Skin epidermis (tissue), 12 donors: Measurements from ENCODE around the gene ST3GAL4.
"Not testable (repeated sequence)": the region's sequence is repeated elsewhere in the genome, so short reads cannot be mapped to it uniquely, and the experiment has no call there.

ENCODE experiments used
- H3K27ac ChIP-seq, 21 experiments: fragments of 200-600 bp; sonication (generic) in 11 of 21; one replicate each; pipeline ENCODE4 v1.5.0; 2020; ENCODE audit warnings: mild to moderate bottlenecking in 3 of 21, inconsistent platforms in 2 of 21, moderate library complexity in 2 of 21
- H3K4me3 ChIP-seq, 7 experiments: fragments of 200-600 bp; sonication (generic) in 2 of 7; one replicate each; pipeline ENCODE4 v1.5.0; 2020; ENCODE audit warnings: inconsistent platforms in 2 of 7, mild to moderate bottlenecking in 2 of 7, moderate library complexity in 1 of 7

The ST3GAL4 gene

GRCh38 chr11:126357969-126358762 is 2.7 kb downstream of the ST3GAL4 start:
- H3K27ac ChIP-seq = peak overlapping the region in 18 of 21 experiments; percentile 3 to 96 (median 77)

GRCh38 chr11:126358763-126359160 is 3.3 kb downstream of the ST3GAL4 start:
- H3K4me3 ChIP-seq = no peak overlapping the region
- peak overlapping the region in 11 of 21 experiments; percentile 3 to 89 (median 55) for H3K27ac ChIP-seq

More at GRCh38 chr11:126357969-126358762, 2.7 kb downstream of the ST3GAL4 start:
- H3K4me3 ChIP-seq = peak overlapping the region in 4 of 7 experiments; percentile 10 to 66 (median 29)

DNA sequence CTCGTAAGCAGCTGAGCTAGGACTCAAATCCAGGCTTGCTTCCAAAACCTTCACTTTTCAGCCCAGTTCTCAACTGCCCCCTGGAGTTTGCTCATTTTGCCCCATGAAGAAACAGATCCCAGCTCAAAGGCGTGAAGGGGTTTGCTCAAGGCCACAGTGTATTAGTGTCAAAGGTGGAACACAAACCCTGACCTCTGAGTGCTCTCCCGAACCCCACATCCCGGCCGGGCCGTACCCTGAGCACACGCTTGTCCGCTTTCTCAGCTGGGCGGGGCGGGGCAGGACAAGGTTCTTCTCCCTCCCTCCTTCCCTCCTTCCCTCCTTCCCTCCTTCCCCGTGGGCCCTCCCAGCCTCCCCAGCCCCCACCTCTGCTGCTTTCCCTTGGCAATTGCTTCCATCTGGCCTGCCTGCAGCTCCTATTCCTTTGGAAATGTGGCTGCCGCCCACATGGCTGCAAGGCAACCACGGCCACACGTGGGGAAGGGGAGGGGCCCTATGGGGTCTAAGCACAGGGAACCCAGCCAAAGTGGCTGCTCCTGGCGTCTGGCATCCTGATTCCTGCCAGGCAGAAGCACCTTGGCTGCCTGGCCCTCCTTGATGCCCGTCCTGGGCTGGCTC is 4.1 kb downstream of the ST3GAL4 start:
- no peak overlapping the region for H3K4me3 ChIP-seq
- H3K27ac ChIP-seq = peak overlapping the region in 16 of 21 experiments; percentile 4 to 88 (median 38)

DNA sequence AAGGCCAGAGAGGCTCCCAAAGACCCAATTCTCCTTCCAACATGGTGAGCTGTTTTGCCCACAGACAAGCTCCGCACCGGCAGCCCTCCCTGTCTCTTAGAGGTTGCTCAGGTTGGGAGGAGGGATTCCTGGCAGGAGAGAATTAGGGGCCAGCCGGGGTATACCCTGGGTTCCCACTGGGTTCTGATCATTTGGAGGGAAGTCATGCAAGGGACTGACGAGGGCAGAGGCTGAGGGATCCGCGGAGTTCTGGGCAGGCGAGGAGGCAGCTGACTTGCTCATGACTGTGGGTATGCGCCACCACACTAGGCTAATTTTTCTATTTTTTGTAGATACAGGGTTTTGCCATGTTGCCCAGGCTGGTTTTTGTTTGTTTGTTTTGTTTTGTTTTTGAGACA is 4.6 kb downstream of the ST3GAL4 start:
- H3K27ac ChIP-seq = peak overlapping the region in 15 of 21 experiments; percentile 4 to 88 (median 39)
- no peak overlapping the region for H3K4me3 ChIP-seq

DNA sequence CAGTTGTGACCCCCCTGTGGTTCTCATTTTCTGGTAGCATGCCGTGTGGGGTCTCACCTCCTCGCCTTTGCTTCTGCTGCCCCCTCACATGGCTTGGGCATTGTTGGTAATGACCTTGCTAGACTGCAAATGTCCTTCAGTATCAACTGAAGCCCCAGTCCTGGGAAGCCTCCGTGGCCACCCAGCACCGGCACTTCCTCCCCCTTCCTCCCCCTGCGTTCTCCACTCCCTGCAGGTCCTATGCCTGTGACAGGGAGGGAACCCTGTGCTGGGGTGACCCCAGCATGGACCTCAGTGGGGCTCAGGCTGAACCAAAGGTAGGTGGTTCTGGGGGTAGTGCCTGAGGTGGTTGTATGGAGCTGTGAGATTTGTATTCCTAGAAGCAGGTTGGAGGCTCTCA is 5.9 kb downstream of the ST3GAL4 start:
- peak overlapping the region in 2 of 21 experiments; percentile 1 to 88 for H3K27ac ChIP-seq
- H3K4me3 ChIP-seq = no peak overlapping the region

- no peak overlapping the region for H3K4me3 ChIP-seq
- peak overlapping the region in 7 of 21 experiments; percentile 31 to 73 (median 47) for H3K27ac ChIP-seq
Measured at GRCh38 chr11:126362879-126363655, 7.6 kb downstream of the ST3GAL4 start.

DNA sequence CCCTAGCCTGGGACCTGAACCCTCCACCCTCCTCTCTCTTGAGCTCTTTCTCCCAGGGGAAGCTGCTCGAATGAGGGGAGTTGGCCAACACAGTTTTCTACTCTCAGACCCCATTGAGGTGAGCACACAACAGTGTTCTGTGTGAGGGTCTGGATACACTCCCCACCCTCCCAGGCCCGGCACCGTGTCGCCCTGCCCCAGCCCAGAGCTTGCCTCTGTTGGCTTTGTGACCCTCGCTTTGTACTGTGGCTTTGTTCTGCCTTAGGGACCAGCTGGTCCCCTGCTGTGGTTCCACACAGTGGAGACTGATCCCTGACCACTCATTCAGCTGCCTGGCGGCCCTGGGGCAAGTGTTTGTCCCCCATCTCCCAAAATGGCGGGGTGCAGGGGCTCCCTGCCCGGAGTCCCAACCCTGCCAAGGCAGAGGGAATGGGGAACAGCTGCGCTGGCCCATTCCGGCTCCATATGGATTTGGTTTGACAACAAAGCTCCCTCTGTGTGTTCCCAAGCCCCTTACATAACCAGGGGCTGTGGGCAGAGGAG is 8.3 kb downstream of the ST3GAL4 start:
- peak overlapping the region in 7 of 21 experiments; percentile 25 to 73 (median 46) for H3K27ac ChIP-seq
- no peak overlapping the region for H3K4me3 ChIP-seq

DNA sequence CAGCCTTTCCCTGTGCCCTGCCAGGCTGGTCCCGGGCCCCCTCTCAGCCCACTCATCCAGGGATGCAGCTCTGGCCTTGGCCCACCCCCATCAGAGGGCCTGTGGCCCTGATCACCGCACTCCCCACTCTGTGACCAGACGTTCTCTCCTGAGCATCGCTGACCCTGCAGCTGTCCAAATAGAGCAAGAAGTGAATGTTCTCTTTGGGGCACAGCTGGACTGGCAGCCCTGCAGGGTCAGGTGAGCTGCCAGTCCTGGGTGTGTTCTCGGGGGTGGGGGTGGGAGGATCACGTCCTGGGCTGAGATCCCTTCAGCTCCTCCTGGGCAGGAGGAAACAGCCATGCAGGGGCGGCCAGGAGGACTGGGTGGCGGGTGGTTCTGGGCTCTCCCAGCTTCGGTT is 9.2 kb downstream of the ST3GAL4 start:
- not testable (repeated sequence) for H3K4me3 ChIP-seq

DNA sequence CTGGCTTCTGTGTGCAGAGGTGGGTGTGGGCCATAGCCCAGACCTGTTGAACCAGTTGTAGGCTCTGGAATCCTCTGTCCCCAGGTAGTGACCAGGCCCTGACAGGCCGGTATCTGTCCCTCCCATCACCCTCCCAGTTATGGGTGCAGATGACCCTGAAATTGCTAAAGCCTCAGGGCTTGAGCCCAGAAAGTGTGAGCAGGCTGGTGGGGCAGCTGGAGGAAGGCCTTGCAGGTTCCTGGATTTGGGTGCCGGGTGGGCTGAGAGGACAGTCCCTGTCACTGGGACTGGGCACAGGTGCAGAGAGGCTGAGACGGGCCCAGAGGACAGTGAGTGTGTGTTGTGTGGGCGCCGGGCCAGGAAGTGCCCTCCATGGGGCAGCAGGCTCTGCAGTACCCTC is 10.0 kb downstream of the ST3GAL4 start:
- H3K4me3 ChIP-seq, H3K27ac ChIP-seq: not testable (repeated sequence)

More for the DNA sequence above, 9.2 kb downstream of the ST3GAL4 start:
- peak overlapping the region in 1 of 21 experiments; percentile 33 for H3K27ac ChIP-seq

- Histone ChIP-seq H3K4me3 (no peak overlapping the region), H3K27ac (peak overlapping the region in 7 of 21 experiments; percentile 7 to 71 (median 30))
Measured at GRCh38 chr11:126366064-126366822, 10.8 kb downstream of the ST3GAL4 start.

DNA sequence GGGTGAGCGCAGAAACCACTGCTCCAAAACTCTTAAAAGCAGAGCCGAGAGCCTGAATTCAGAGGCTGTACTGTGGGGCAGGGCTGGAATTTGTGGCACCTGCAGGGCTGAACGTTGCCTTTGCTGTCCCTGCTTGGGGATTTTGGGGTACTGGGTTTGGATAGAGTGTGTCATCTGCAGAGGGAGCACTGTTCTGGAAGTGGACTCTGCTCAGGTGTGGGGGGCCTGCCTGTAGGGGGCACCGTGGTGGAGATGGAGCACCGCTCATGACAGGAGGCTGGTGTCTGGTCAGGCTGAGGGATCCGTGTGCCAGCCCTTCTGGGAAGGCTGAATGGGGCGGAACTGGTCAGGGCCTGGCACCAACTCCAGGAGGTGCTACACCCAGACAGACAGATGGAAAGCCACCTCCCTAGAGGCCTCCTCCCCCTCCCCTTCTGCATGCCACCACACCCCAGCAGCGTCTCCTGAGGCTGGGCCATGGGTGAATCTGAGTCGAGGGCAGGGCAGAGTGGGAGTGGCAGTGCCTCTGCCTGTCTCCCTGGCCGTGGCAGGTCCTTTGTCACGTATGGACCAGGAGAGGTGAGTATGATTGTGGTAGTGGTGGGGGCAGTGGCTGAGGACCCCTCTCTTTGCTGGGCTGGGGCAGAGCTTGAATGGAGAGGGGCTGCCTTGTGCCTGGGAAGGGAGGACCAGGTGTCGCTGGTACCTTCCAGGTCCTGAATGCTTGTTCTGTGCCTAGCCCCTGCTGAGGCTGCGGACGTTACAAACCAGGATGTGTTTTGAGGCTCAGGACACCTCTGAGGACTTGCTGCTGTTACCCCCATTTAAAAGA is 11.6 kb downstream of the ST3GAL4 start:
- H3K4me3 ChIP-seq = not testable (repeated sequence)
- H3K27ac ChIP-seq = peak overlapping the region in 7 of 21 experiments; percentile 7 to 71 (median 47)

DNA sequence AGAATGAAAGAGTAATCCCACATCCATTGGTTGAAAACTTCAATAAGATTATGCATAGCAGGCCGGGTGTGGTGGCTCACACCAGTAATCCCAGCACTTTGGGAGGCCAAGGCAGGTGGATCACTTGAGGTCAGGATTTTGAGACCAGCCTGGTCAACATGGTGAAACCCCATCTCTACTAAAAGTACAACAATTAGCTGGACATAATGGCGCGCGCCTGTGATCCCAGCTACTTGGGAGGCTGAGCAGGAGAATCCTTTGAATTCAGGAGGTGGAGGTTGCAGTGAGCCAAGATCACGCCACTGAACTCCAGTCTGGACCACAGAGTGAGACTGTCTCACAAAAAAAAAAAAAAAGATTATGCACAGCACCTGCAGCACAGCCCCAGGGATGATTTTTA is 12.3 kb downstream of the ST3GAL4 start:
- peak overlapping the region in 1 of 21 experiments; percentile 5 for H3K27ac ChIP-seq
- H3K4me3 ChIP-seq = not testable (repeated sequence)

DNA sequence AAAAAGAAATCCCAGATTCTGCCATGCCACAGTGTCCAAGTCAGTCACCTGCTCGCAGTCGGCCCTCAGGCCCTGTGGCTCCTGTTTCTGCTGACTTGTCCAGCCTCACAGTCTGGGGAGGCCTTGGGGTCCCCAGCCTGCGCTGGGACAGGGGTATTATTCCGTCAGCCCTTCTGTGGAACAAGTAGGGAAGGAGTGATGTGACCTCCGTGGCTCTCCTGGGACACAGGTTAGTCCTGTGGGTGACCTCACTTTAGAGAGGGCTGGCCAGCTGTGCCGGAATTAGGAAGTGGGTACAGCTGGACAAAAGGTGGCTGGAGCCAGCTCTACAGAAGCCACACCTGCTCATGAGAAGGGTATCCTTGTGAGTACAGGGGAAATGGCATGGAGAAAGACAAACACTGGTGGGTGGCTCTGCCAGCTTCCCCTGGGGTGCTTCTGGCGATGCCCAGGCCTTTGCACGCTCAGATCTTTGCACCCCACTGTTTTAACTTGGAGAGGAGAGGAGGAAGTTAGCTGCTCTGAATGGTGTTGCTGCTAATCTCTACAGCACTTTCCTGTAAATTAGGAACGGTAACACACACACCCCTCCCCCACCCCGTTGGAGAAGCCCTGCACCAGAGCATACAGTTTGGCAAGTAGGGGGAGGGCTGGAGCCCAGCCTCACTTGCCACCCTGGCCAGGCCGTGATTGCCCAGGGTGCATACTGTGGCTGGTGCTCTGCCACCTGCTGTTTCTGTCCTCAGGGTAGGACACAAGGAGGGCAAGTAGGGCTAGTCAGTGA is 13.0 kb downstream of the ST3GAL4 start:
- not testable (repeated sequence) for H3K4me3 ChIP-seq
- peak overlapping the region in 4 of 21 experiments; percentile 8 to 60 (median 30) for H3K27ac ChIP-seq

GRCh38 chr11:126370016-126370415 is 14.5 kb downstream of the ST3GAL4 start:
- Histone ChIP-seq H3K27ac (no peak overlapping the region), H3K4me3 (no peak overlapping the region)

DNA sequence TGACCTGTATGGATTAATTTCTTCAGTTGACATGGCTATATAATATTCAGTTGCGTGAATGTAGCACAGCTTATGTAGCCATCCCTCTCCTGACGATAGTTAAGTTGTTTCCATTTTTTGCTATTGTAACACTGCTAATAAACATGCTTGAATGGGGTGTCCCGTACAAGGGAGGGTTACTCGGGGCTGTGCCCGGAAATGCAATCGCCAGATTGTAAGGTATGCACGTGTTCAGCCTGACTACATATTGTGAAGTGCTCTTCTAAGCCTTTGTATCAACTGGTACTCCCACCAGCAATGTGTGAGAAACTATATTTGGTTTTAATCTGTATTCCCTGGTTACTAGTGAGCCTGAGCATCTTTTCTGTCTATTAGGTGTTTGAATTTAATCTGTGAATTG is 16.1 kb downstream of the ST3GAL4 start:
- Histone ChIP-seq H3K4me3 (no peak overlapping the region), H3K27ac (no peak overlapping the region)

DNA sequence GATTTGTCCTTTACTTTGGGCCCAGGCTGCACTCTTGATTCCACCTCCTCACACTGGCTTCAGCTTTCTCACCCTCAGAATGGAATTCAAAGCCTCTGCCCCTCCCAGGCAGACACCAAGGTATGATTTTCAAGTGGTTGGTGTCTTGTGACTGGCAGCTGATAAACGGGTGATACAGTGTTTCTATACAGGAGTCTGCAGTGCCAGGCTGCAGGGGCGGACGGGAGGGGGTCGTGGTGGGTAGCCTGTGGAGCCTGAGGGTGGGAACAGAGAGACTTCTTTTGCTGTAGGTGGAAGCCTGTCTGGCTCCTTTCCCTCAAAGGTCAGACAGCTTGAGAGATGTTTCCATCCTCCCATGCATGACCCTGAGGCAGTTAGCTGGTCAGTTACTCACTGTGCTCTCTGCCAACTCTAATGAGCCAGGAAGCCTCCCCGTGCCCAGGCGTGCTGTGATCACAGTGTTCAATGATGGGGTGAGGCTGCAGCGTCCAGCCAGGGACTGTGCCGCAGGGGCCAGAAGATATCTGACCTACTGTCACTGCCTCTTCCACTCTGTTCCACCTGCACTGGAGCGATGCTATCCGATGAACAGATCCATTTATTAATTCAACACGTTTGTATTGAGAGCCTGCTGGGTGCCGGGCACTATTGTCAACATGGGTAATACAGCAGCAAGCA is 18.0 kb downstream of the ST3GAL4 start:
- H3K27ac ChIP-seq, H3K4me3 ChIP-seq: not testable (repeated sequence)
